ENCODE data around the gene DEAF1. TPM values are rescaled to one million over a fixed set of nuclear protein-coding genes. Genes with fewer than 3 reads are reported as not detected.
A peak's percentile ranks its signal among the peaks of the same experiment; 100 is the strongest.
"Not testable (repeated sequence)": the region's sequence is repeated elsewhere in the genome, so short reads cannot be mapped to it uniquely, and the experiment has no call there.

The DEAF1 gene
- total RNA-seq, 1 experiment from 2014 or later: 70.5 TPM

- DNase-seq (ENCODE audit: low spot score): peak; percentile 60
Measured at GRCh38 chr11:702462-703461, 7.7 kb upstream of the DEAF1 start.

GRCh38 chr11:701741-702461, 6.9 kb upstream of the DEAF1 start:
- in situ Hi-C loops (cut with HindIII; ENCODE audit: low sequenced_read_pairs): no loop called here

More at GRCh38 chr11:702462-703461, 7.7 kb upstream of the DEAF1 start:
- in situ Hi-C loops (cut with HindIII; ENCODE audit: low sequenced_read_pairs): no loop called here

GRCh38 chr11:699753-700152, 4.7 kb upstream of the DEAF1 start:
- in situ Hi-C loops (cut with HindIII; ENCODE audit: low sequenced_read_pairs): no loop called here
- DNase-seq (ENCODE audit: low spot score): no peak

More at GRCh38 chr11:701741-702461, 6.9 kb upstream of the DEAF1 start:
- DNase-seq (ENCODE audit: low spot score): no peak

GRCh38 chr11:699116-699508, 4.1 kb upstream of the DEAF1 start:
- DNase-seq (ENCODE audit: low spot score): no peak
- in situ Hi-C loops (cut with HindIII; ENCODE audit: low sequenced_read_pairs): no loop called here

- DNase-seq (ENCODE audit: low spot score): peak; percentile 79
- in situ Hi-C loops (cut with HindIII; ENCODE audit: low sequenced_read_pairs): no loop called here
Measured at GRCh38 chr11:698493-699115, 3.6 kb upstream of the DEAF1 start.

- DNase-seq (ENCODE audit: low spot score): peak; percentile 71
- in situ Hi-C loops (cut with HindIII; ENCODE audit: low sequenced_read_pairs): no loop called here
Measured at GRCh38 chr11:697811-698311, 2.8 kb upstream of the DEAF1 start.

GRCh38 chr11:696955-697491, 2.0 kb upstream of the DEAF1 start:
- in situ Hi-C loops (cut with HindIII; ENCODE audit: low sequenced_read_pairs): no loop called here

GRCh38 chr11:695538-696248, 671 bp upstream of the DEAF1 start, which contains the start of gene TMEM80:
Gene TMEM80 (plus strand): TSS chr11:695816. CDS start chr11:695828, 12 bp downstream.
- peak; percentile 95 for DNase-seq (ENCODE audit: low spot score)
- in situ Hi-C loops (cut with HindIII; ENCODE audit: low sequenced_read_pairs): no loop called here

More at GRCh38 chr11:696955-697491, 2.0 kb upstream of the DEAF1 start:
- DNase-seq (ENCODE audit: low spot score): peak; percentile 52

GRCh38 chr11:695288-695537, 191 bp upstream of the DEAF1 start:
- no peak for DNase-seq (ENCODE audit: low spot score)
- in situ Hi-C loops (cut with HindIII; ENCODE audit: low sequenced_read_pairs): no loop called here

GRCh38 chr11:693887-694562, 997 bp downstream of the DEAF1 start:
- in situ Hi-C loops (cut with HindIII; ENCODE audit: low sequenced_read_pairs): no loop called here
- DNase-seq (ENCODE audit: low spot score): no peak

GRCh38 chr11:693415-693831, 1.6 kb downstream of the DEAF1 start:
- DNase-seq (ENCODE audit: low spot score): peak; percentile 36
- in situ Hi-C loops (cut with HindIII; ENCODE audit: low sequenced_read_pairs): no loop called here

- in situ Hi-C loops (cut with HindIII; ENCODE audit: low sequenced_read_pairs): no loop called here
- peak; percentile 65 for DNase-seq (ENCODE audit: low spot score)
Measured at GRCh38 chr11:692824-693414, 2.1 kb downstream of the DEAF1 start.

GRCh38 chr11:691710-692590, 3.1 kb downstream of the DEAF1 start:
- peak; percentile 56 for DNase-seq (ENCODE audit: low spot score)
- in situ Hi-C loops (cut with HindIII; ENCODE audit: low sequenced_read_pairs): no loop called here

GRCh38 chr11:690738-691633, 4.0 kb downstream of the DEAF1 start:
- in situ Hi-C loops (cut with HindIII; ENCODE audit: low sequenced_read_pairs): no loop called here
- DNase-seq (ENCODE audit: low spot score): peak; percentile 47

GRCh38 chr11:690244-690643, 4.8 kb downstream of the DEAF1 start:
- in situ Hi-C loops (cut with HindIII; ENCODE audit: low sequenced_read_pairs); DNase-seq (ENCODE audit: low spot score): not testable (repeated sequence)

GRCh38 chr11:689625-690024, 5.4 kb downstream of the DEAF1 start:
- in situ Hi-C loops (cut with HindIII; ENCODE audit: low sequenced_read_pairs): no loop called here

More at GRCh38 chr11:689625-690024, 5.4 kb downstream of the DEAF1 start:
- no peak for DNase-seq (ENCODE audit: low spot score)
